Measurements from ENCODE around the gene MRAS.
A peak's percentile ranks its signal among the peaks of the same experiment; 100 is the strongest.

Gene MRAS

GRCh38 chr3:138347960-138348753 is at the start of gene MRAS:
TSS of gene MRAS (plus strand) at chr3:138348579. CDS start at chr3:138372884, 24,305 bp downstream.
- peak; percentile 27 for DNase-seq

- no peak for DNase-seq
These were observed 47.7 kb upstream of the MRAS start for GRCh38 chr3:138300647-138301046.

- DNase-seq = no peak
These were observed 44.9 kb upstream of the MRAS start for GRCh38 chr3:138303474-138303873.

- DNase-seq = no peak
These were observed 40.5 kb upstream of the MRAS start for GRCh38 chr3:138307899-138308298.

- no peak for DNase-seq
These were observed 39.6 kb upstream of the MRAS start for GRCh38 chr3:138308783-138309182.

- DNase-seq = no peak
These were observed 37.9 kb upstream of the MRAS start for GRCh38 chr3:138310494-138310893.

- DNase-seq = no peak
These were observed 33.6 kb upstream of the MRAS start for GRCh38 chr3:138314751-138315150.

GRCh38 chr3:138317687-138318086 is 30.7 kb upstream of the MRAS start:
- no peak for DNase-seq

- no peak for DNase-seq
These were observed 24.4 kb upstream of the MRAS start for GRCh38 chr3:138323971-138324370.

GRCh38 chr3:138325990-138326389 is 22.4 kb upstream of the MRAS start:
- DNase-seq = no peak

GRCh38 chr3:138326866-138327595 is 21.3 kb upstream of the MRAS start:
- no peak for DNase-seq

- no peak for DNase-seq
These were observed 20.5 kb upstream of the MRAS start for GRCh38 chr3:138327831-138328230.

GRCh38 chr3:138328341-138328740 is 20.0 kb upstream of the MRAS start:
- DNase-seq = no peak

- peak; percentile 91 for DNase-seq
These were observed 19.0 kb upstream of the MRAS start, which contains the start of gene NME9 for GRCh38 chr3:138329127-138329983. TSS of gene NME9 (minus strand) at chr3:138329851. CDS start at chr3:138329335, 516 bp downstream.

- no peak for DNase-seq
These were observed 18.4 kb upstream of the MRAS start for GRCh38 chr3:138329984-138330293.

- DNase-seq = no peak
These were observed 17.1 kb upstream of the MRAS start for GRCh38 chr3:138331143-138331894.

GRCh38 chr3:138332472-138333073 is 15.8 kb upstream of the MRAS start:
- DNase-seq = no peak

- no peak for DNase-seq
These were observed 13.8 kb upstream of the MRAS start for GRCh38 chr3:138334608-138335007.

GRCh38 chr3:138336454-138336999 is 11.9 kb upstream of the MRAS start:
- no peak for DNase-seq

GRCh38 chr3:138338244-138338643 is 10.1 kb upstream of the MRAS start:
- no peak for DNase-seq

- DNase-seq = no peak
These were observed 9.6 kb upstream of the MRAS start for GRCh38 chr3:138338811-138339210.

- DNase-seq = no peak
These were observed 7.9 kb upstream of the MRAS start for GRCh38 chr3:138340511-138340910.

Data from stimulated activated CD4-positive, alpha-beta T cell treated with anti-CD3 and anti-CD28 coated beads, Interleukin-1b, Interleukin-23, amount 100 ng/mL, for 48 hours (primary cell).